GM12872 (cell line): ENCODE results near the gene AFDN.

ENCODE experiments used
- TF ChIP-seq, protein P1 (sequence below): IDR thresholded peaks from 3 replicates; pipeline ENCODE4 v1.5.1; 2011; ENCODE audit warnings: low read depth, mild to moderate bottlenecking, low read length, moderate library complexity; ENCODE audit not compliant: insufficient read depth

The AFDN gene

DNA sequence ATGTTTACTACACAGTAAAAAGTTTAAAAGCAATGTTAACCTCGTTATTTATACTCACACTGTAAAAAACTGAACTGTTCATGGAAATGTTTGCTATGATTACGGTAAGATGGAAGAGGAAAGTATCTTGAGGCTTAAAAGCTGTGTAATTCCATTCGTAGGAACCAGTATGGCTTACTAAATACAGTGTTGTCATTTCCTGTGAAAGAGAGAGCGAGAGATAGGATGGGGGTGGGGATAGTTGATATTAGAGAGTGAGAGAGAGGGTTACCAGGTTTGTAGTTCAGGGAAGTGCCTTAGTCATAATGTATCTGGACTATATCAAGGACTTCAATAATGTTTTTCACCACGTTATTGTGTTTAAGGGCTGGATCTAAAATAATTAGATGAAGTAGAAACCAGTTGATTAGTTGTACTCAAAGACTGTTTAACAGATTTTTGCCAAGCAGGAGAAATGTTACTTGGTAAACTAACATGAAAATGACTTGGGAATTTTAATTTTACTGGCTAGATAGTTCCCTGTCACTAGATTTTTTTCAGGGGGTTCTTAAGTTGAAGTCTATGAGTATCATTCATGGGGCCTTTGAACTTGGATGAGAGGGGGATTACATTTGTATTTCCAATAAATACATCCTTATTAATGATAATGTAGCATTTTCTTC is 30.4 kb downstream of the AFDN start:
- TF ChIP-seq, protein P1, sequence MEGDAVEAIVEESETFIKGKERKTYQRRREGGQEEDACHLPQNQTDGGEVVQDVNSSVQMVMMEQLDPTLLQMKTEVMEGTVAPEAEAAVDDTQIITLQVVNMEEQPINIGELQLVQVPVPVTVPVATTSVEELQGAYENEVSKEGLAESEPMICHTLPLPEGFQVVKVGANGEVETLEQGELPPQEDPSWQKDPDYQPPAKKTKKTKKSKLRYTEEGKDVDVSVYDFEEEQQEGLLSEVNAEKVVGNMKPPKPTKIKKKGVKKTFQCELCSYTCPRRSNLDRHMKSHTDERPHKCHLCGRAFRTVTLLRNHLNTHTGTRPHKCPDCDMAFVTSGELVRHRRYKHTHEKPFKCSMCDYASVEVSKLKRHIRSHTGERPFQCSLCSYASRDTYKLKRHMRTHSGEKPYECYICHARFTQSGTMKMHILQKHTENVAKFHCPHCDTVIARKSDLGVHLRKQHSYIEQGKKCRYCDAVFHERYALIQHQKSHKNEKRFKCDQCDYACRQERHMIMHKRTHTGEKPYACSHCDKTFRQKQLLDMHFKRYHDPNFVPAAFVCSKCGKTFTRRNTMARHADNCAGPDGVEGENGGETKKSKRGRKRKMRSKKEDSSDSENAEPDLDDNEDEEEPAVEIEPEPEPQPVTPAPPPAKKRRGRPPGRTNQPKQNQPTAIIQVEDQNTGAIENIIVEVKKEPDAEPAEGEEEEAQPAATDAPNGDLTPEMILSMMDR = no peak

DNA sequence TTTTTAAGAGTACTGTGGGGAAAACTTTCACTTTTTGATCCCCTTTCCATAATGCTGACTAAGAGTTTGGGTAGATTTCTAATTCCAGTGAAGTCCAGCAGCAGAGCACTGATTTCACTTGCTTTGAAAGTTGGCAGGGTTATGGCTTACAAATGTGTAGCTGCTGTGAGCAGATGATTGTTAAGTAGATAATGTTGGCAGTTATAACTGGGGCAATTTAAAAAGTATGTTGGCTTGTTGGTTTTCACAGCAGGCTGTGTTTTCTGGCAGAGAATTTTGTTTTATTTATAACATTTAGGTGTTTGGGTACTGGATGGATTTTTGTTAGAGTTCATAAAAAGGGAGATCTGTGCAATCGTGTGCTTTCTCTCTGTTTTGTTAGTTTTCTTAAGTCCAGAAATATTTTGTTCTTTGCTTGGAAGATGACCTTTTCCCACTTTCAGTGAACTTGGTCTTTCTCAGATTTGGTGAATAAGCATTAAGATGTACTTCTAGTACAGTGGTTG is 31.4 kb downstream of the AFDN start:
- TF ChIP-seq, protein P1 = no peak

DNA sequence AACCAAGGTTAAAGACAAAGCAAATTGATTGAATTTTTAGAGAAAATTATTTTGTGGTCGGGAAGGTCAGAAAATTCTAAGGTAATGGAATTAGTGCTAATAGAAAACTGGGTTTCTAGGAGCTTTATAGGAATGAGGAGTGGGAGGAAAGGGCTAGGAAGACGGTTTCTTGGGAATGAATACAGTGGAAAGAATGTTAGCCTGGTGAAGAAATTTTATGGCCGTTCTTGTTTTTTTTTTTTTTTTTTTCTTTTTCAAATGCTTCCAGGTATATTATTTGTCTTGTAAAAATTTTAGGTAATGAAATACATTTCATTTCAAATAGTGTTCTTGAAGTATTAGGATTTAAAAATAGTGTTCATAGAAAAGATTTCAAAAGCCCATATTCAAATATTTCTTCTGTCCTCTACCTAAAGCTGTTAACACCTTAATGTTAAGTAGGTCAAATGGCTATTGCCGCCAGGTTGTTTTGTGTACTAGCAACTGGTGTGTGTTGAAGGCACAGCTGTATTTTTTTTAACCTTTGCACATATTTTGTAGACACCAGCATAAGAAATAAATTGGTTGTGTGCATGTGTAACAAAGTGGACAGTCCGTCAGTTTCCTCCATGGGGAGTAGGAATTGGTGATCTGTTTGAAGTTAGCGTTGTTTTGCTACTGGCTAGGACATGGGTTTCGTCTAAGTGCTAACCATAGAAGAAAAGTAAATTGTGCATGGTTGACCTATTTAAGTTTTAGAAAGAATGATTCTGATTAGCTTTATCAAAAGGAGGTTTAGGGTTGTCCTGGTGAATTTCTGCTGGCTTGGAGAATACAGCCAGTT is 32.3 kb downstream of the AFDN start:
- TF ChIP-seq, protein P1 = no peak

DNA sequence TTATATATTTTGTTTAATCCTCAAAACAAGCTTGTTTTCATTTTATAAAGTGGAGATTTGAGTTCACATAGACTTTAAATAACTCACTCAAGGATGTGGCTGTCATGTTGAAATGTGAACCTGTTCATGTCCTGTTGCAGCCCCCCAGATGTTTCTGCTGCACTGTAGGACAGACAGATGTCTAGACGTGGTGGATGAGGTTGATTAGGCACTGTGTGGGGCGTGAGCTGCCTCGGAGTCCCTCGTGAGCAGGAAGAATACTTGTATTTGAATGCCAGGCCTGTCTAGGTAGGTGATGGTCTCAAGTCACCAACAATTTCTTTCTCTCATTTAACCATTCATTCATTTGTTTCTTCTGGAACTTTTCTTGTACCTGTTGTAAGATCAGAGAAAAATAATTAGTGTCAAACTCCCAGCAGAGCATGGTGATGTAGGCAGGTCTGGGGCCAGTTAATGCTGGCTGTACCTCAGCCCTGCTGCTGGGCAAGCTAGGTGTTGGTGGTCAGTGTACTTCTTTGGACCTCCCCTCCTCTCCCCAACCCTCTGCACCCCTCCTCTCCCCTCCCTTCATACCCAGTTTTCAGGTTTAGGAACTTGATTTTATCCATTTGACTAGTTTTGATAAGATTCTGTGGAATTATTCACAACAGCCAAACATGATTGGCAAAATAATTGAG is 34.0 kb downstream of the AFDN start:
- TF ChIP-seq, protein P1 = no peak

DNA sequence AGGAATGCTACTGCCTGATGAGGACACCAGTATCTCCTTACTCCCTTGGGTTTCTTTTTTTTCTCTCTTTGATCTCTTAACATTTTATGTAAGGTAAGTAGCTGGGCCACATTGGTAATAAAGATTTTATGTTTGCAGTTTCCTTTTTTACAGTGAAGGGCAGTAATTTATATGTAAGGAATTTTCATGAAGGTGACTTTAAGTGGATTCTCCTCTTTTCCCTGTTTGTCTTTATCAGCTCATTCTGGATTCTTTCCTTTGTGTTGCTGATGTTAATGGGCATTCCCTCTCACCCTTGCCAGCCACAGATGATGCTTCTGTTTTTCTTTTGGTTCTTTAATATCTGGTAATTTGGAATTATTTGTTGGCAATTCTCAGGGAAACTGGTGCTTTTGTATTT is 34.7 kb downstream of the AFDN start:
- TF ChIP-seq, protein P1 = no peak

DNA sequence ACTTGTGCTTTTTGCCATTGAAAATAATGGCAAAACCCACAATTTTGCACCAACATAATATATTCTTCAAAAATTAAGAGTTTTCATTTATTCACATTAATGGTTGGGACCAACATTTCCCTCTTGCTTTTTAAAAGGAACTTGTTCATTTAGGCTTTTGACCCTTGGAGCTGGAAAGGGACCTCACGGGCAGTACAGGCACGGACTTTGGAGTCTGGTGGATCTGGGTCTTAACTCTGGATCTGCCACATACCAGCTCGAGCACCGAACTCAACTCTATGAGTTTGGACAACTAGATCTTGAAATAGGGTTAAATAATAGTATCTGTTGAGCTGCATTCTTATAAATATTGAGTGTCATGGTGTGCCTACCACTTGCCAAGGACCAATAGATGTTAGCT is 37.2 kb downstream of the AFDN start:
- TF ChIP-seq, protein P1 = no peak

DNA sequence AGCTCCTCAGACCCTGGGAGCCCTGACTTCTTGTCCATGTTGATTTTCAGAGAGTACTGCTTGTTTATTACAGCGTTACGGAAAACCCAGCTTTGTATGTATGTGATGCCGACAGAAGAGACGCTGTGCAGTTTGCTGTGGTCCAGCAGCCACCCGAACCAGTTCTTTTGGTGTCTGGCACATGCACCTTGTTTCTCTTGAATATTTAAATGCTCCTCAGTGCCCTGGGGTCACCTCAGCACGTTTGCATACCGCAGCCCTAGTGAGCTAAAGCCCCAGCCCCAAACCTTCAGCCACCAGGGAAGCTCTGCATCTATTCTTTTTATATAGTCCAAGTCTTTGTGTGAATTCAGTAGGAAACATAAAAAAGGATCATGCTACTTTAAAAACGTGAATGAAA is 39.9 kb downstream of the AFDN start:
- TF ChIP-seq, protein P1 = no peak
